ENCODE results near the gene SAMD5.

Gene SAMD5

DNA sequence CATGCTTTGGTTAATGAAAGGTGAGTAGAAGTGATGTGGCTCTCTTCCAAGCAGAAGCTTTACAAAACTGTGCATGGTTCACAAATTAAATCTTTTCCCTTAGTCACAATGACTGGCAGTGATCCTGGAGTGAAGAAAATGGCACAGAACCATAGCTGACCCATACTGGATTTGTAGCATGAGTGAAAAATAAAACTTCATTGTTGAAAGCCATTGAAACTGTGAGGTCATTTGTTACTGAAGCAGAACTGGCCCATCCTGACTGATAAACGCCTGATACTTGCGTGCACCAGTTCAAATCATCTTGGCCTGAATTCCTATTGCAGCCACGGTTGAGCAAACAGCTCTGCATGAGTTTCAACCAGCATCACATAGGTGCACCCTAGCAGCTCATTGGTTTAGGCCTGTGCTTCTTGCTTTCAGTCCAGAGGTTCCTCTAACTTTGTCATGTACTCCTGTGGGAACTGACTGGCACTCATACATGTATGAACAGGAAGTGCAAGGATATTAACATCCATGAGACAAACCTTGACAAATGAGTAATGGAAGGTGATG, 40.5 kb downstream of the SAMD5 start:
- intact Hi-C loops (cut with DNase I; ENCODE audit: low total_unique reads) = no loop called here
- Histone ChIP-seq H3K9me3 (no peaks in the 10 kb centered on the region), H3K4me1 (peaks cover 0 to 7% (median 0%) of the 10 kb centered on the region in 4 donors), H3K4me3 (no peak overlapping the region), H3K27me3 (no peaks in the 10 kb centered on the region), H3K36me3 (no peaks in the 10 kb centered on the region), H3K27ac (no peak overlapping the region)
- TF ChIP-seq, protein P1, sequence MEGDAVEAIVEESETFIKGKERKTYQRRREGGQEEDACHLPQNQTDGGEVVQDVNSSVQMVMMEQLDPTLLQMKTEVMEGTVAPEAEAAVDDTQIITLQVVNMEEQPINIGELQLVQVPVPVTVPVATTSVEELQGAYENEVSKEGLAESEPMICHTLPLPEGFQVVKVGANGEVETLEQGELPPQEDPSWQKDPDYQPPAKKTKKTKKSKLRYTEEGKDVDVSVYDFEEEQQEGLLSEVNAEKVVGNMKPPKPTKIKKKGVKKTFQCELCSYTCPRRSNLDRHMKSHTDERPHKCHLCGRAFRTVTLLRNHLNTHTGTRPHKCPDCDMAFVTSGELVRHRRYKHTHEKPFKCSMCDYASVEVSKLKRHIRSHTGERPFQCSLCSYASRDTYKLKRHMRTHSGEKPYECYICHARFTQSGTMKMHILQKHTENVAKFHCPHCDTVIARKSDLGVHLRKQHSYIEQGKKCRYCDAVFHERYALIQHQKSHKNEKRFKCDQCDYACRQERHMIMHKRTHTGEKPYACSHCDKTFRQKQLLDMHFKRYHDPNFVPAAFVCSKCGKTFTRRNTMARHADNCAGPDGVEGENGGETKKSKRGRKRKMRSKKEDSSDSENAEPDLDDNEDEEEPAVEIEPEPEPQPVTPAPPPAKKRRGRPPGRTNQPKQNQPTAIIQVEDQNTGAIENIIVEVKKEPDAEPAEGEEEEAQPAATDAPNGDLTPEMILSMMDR (IDR thresholded peaks at IDR 0.05) = no peak
- no peak for DNase-seq

DNA sequence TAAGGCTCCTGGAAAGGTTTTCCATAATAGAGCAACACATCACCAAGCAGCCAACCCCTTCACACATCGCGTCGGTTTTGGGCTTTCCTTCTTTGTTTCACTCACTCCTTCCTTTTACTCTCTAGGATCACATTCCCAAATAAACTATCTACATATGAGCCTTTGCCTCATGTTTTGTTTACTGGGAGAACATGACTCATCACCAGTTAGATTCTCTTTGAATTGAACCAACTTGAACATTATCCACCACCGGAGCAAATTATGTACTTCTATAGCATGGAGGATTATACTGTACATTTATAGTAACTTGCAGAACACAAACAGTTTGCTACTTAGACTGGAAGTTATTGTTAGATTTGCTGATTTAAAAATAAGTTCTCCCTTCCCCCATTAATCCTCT, 41.0 kb downstream of the SAMD5 start:
- intact Hi-C loops (cut with DNase I; ENCODE audit: low total_unique reads) = no loop called here
- Histone ChIP-seq H3K4me1 (peaks cover 0 to 7% (median 0%) of the 10 kb centered on the region in 4 donors), H3K27ac (no peak overlapping the region), H3K27me3 (no peaks in the 10 kb centered on the region), H3K4me3 (no peak overlapping the region), H3K9me3 (no peaks in the 10 kb centered on the region), H3K36me3 (no peaks in the 10 kb centered on the region)
- DNase-seq = no peak
- TF ChIP-seq, protein P1 (IDR thresholded peaks at IDR 0.05) = no peak

DNA sequence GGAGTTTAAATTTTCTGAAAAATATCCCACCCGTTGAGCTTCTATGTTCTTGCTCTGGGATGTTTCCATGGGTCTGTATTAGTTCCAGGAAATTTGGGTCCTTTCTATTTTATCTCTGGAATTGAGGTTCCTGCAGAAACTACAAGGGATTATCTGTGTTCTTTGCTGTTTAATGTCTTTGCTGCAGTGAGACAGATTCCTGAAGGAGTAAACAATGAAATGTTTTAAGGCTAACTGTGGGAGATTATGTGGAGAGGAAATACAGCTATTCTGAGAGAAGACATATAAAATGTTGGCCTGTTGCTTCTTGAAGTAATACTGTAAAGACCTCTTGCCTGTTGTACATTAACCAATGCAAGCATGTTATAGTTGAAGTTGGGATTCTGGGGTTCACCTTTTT, 43.5 kb downstream of the SAMD5 start:
- H3K36me3 ChIP-seq = no peaks in the 10 kb centered on the region
- no peak overlapping the region for H3K4me3 ChIP-seq
- H3K9me3 ChIP-seq = no peaks in the 10 kb centered on the region
- TF ChIP-seq, protein P1 (IDR thresholded peaks at IDR 0.05) = no peak
- DNase-seq = no peak
- no peaks in the 10 kb centered on the region for H3K27me3 ChIP-seq
- intact Hi-C loops (cut with DNase I; ENCODE audit: low total_unique reads) = no loop called here
- peaks cover 0 to 3% (median 0%) of the 10 kb centered on the region in 4 donors for H3K4me1 ChIP-seq
- H3K27ac ChIP-seq = no peak overlapping the region

DNA sequence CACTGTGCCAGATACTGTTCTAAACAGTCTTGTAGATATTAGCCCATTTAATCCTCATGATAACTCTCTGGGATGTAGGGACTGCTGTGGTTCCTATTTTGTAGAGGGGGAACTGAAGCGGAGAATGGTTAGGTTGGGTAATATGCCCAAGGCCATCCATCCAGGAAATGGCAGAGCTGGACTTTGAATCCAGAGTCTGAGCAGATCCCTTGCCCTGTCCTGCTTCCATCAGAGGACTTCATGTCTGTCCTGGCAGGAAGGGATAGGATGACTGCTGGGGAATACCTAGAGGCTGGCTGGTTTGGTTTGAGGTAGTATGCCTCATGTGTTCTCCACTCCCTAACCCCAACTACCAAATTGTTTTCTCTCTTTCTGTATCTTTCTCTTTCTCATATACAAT, 44.6 kb downstream of the SAMD5 start:
- Histone ChIP-seq H3K4me3 (no peak overlapping the region), H3K4me1 (no peaks in the 10 kb centered on the region), H3K27ac (no peak overlapping the region), H3K27me3 (no peaks in the 10 kb centered on the region), H3K36me3 (no peaks in the 10 kb centered on the region), H3K9me3 (peaks cover 0 to 4% (median 0%) of the 10 kb centered on the region in 3 donors)
- intact Hi-C loops (cut with DNase I; ENCODE audit: low total_unique reads) = no loop called here
- DNase-seq = no peak
- TF ChIP-seq, protein P1 (IDR thresholded peaks at IDR 0.05) = no peak

DNA sequence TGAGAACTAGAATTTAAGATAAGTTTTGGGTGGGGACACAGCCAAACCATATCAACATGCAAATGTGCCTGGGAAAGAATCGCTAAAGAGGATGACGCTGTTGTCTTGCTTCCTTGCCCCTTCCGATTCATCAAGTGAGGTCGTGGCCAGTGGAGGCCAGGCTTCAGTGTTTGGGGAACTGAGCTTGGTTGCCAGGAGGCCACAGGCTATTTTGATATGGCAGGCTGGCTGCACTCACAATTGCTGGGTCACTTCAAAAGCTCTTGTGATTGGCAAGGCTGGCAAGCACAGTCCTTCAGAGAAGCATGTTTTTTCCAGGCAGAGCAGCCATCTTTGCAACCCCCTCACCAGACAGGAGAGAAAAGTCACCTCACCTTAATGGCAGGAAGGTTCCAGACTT, 45.8 kb downstream of the SAMD5 start:
- TF ChIP-seq, protein P1 (IDR thresholded peaks at IDR 0.05) = no peak
- Histone ChIP-seq H3K4me1 (no peaks in the 10 kb centered on the region), H3K27me3 (no peaks in the 10 kb centered on the region), H3K27ac (no peak overlapping the region), H3K36me3 (no peaks in the 10 kb centered on the region), H3K9me3 (peaks cover 0 to 4% (median 0%) of the 10 kb centered on the region in 3 donors), H3K4me3 (no peak overlapping the region)
- intact Hi-C loops (cut with DNase I; ENCODE audit: low total_unique reads) = no loop called here
- no peak for DNase-seq

DNA sequence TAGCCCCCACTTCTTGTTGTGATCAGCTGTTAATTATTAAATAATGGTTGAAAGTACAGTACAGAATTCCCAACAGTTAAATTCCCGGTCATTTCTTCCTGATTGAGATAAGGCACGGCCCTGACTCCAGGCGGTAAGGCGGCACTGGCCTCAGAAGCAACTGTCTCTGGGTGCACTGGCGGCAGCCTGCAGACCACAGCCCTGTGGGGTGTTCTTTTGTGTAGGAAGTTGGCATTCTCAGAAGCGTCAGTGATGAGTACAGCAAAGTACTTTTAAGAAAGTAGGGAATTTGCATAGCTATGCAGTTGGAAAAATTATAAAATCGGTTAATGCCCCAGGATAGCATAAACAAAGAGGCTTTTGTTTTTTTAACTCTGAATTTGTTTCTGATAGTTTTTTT, 50.5 kb downstream of the SAMD5 start:
- Histone ChIP-seq H3K36me3 (no peaks in the 10 kb centered on the region), H3K27ac (no peak overlapping the region), H3K4me3 (no peak overlapping the region), H3K9me3 (peaks cover 0 to 4% (median 0%) of the 10 kb centered on the region in 3 donors), H3K27me3 (no peaks in the 10 kb centered on the region), H3K4me1 (no peaks in the 10 kb centered on the region)
- TF ChIP-seq, protein P1 (IDR thresholded peaks at IDR 0.05) = no peak
- intact Hi-C loops (cut with DNase I; ENCODE audit: low total_unique reads) = no loop called here
- no peak for DNase-seq

All from tibial artery (tissue), 4 donors.